ENCODE data around the gene SPRYD3.
"Not testable (repeated sequence)": the region's sequence is repeated elsewhere in the genome, so short reads cannot be mapped to it uniquely, and the experiment has no call there.

SPRYD3 gene

GRCh38 chr12:53051881-53052412 is 27.2 kb downstream of the SPRYD3 start:
- no peak for DNase-seq (ENCODE audit: low read depth, low spot score)

GRCh38 chr12:53051058-53051880 is 27.9 kb downstream of the SPRYD3 start:
- peak; percentile 48 for DNase-seq (ENCODE audit: low read depth, low spot score)

GRCh38 chr12:53050426-53051057 is 28.6 kb downstream of the SPRYD3 start:
- DNase-seq (ENCODE audit: low read depth, low spot score), result no peak

GRCh38 chr12:53049571-53050318 is 29.4 kb downstream of the SPRYD3 start, which contains the start of gene TNS2:
TNS2 (plus strand) TSS chr12:53050065; CDS start chr12:53050186, 121 bp downstream.
- DNase-seq (ENCODE audit: low read depth, low spot score), result peak; percentile 81

GRCh38 chr12:53048780-53049401 is 30.3 kb downstream of the SPRYD3 start:
- DNase-seq (ENCODE audit: low read depth, low spot score), result peak; percentile 83

GRCh38 chr12:53048033-53048779 is 31.0 kb downstream of the SPRYD3 start:
- peak; percentile 65 for DNase-seq (ENCODE audit: low read depth, low spot score)

GRCh38 chr12:53047221-53048032 is 31.8 kb downstream of the SPRYD3 start:
- DNase-seq (ENCODE audit: low read depth, low spot score), result peak; percentile 52

- DNase-seq (ENCODE audit: low read depth, low spot score), result peak; percentile 64
These were observed 32.5 kb downstream of the SPRYD3 start for GRCh38 chr12:53046655-53047220.

GRCh38 chr12:53045696-53046045 is 33.5 kb downstream of the SPRYD3 start:
- no peak for DNase-seq (ENCODE audit: low read depth, low spot score)

- DNase-seq (ENCODE audit: low read depth, low spot score), result no peak
These were observed 34.1 kb downstream of the SPRYD3 start for GRCh38 chr12:53044896-53045695.

GRCh38 chr12:53044052-53044581 is 35.1 kb downstream of the SPRYD3 start:
- DNase-seq (ENCODE audit: low read depth, low spot score), result no peak

GRCh38 chr12:53042607-53043454 is 36.4 kb downstream of the SPRYD3 start:
- no peak for DNase-seq (ENCODE audit: low read depth, low spot score)

- no peak for DNase-seq (ENCODE audit: low read depth, low spot score)
These were observed 39.3 kb downstream of the SPRYD3 start for GRCh38 chr12:53039851-53040250.

GRCh38 chr12:53036802-53037201 is 42.4 kb downstream of the SPRYD3 start:
- no peak for DNase-seq (ENCODE audit: low read depth, low spot score)

GRCh38 chr12:53034459-53034858 is 44.7 kb downstream of the SPRYD3 start:
- no peak for DNase-seq (ENCODE audit: low read depth, low spot score)

GRCh38 chr12:53033832-53034231 is 45.4 kb downstream of the SPRYD3 start:
- DNase-seq (ENCODE audit: low read depth, low spot score), result not testable (repeated sequence)

- no peak for DNase-seq (ENCODE audit: low read depth, low spot score)
These were observed 47.6 kb downstream of the SPRYD3 start for GRCh38 chr12:53031616-53032015.

GRCh38 chr12:53027014-53027413 is 52.2 kb downstream of the SPRYD3 start:
- DNase-seq (ENCODE audit: low read depth, low spot score), result not testable (repeated sequence)
